ENCODE measurements around the gene PRKAR1B.
A peak's percentile ranks its signal among the peaks of the same experiment; 100 is the strongest.
"Not testable (repeated sequence)": the region's sequence is repeated elsewhere in the genome, so short reads cannot be mapped to it uniquely, and the experiment has no call there.

The PRKAR1B gene

GRCh38 chr7:619368-619840 is 107.7 kb downstream of the PRKAR1B start:
- no peak for DNase-seq

GRCh38 chr7:618539-619367 is 108.3 kb downstream of the PRKAR1B start:
- DNase-seq = peak in 1 of 2 donors; percentile 41

- DNase-seq = no peak
These were observed 109.2 kb downstream of the PRKAR1B start for GRCh38 chr7:617614-618538.

DNA sequence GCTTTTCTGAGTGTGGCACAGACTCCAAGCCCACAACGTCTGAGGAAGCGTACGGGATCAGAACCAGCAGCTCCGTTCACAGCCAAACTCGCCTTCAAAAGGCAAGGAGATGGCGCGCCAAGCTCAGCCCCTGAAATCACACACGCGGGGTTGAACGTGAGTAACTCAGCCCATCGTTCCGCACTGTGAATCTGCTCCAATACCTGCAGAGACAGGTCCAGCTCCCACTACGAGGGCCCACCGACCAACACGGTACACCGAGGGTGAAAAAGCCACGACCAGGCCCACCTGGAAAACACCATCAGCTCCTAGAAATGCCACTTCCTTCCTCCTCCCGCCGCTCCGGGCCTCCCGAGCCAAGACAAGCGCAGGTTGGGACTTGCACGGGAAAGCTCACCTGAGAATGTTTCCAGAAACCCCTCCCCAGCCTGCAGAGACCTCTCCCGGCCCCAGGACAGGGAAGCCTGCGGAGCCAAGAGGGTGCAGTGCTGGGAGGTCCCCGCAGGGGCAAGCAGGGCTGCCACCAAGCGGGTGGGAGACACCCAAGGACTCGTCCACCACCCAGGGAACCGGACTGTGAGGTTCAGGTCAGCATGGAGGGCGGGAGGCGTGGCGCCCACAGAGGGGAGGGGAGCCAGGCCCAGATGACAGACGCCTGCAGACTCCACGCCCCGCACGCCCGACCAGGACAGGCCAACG is 113.5 kb downstream of the PRKAR1B start:
- DNase-seq = no peak

GRCh38 chr7:611837-612236 is 115.2 kb downstream of the PRKAR1B start:
- DNase-seq = not testable (repeated sequence)

DNA sequence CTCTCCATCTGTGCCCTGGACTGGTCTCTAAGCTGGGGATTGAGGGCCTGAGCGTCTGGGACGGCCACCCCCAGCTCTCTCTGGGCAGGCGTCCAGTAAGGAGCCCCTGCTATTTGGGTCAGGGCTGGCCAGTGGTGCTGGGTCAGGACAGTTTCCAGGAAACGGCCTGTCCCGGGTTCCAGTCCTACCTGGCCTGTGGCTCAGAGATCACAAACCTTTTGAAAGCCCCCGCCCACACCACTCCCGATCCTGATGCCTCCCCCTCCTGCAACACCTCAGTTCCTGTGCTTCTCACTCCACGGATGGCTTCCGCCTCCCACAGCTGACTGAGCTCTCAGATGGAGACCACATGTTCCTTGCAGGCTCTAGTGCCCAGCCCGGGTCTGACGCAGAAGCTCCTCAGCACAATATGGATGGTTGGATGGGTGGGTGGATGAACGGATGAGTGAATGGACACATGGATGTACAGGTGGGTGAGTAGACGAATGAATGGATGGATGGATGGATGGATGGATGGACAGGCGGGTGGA is 115.7 kb downstream of the PRKAR1B start:
- no peak for DNase-seq

DNA sequence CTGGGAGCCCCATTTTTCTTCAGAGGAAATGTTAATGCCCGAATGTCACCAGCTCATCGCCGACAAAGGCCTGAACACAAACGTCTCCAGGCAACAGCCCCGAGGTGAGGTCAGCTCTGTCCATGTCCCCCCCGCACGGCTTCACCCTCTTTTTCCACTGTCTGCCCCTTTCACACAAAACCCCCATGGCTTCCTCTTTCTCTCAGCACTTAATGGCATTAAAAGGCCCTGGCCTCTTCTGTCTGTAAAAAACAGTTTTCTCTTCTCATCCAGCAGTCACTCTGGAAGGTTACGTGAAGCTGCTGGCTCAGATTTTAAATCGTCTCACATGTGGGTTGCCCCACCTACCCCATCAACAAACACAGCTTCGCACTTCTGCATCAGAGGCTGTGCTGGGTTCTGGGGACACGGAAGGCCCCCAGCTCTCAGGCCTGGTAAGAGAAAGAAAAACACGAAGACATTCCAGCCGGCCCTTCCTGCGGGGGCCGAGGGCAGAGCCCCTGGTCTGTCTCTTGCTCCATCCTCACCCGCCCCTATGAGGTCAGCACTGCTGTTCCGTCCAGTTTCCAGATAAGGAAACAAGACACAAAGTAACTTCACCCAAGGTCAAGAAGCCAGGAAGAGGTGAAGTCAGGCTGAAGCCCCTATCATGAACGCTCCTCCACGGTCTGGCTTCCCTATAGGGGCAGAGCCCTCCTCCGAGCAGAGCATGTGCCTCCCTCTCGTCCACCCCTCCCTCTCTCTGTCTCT is 116.4 kb downstream of the PRKAR1B start:
- DNase-seq = peak in 1 of 2 donors; percentile 39

DNA sequence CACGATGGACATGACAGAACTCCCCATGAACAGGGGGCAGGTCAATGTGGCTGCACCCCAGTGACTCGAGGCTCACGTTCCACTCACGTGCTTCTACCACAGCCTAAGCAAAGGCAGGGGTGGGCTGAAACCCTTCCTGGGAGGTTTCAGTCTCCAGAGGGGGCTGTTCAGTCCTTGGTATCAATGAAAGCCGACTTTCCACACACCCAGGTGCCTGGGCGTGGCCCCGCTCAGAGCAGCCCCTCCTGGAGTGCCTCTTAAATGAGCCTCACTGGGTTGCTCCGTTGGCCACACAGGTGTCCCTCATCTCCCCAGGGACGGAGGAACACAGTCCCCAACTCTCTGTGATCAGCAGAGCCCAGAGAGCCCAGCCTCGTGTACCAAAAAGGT is 116.9 kb downstream of the PRKAR1B start:
- no peak for DNase-seq

DNA sequence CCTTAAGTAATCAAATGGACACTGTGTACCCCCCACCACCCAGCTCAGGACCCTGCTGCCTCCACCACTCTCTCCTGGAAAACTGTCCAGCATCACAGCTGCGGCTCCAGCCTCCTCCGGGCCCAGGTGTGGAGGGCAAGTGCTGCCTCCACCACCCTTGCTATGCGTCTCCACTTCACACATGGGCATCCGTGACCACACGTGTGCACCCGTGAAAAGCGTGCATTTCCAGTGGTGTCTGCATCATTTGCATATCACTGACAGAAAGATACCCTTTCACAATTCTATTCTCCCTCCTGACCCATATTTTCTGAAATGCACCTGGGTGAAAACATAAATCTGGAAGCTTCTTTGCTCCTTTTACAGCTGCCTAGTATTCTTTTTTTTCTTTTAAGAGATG is 117.7 kb downstream of the PRKAR1B start:
- DNase-seq = no peak

- no peak for DNase-seq
These were observed 118.1 kb downstream of the PRKAR1B start for GRCh38 chr7:608954-609353.

DNA sequence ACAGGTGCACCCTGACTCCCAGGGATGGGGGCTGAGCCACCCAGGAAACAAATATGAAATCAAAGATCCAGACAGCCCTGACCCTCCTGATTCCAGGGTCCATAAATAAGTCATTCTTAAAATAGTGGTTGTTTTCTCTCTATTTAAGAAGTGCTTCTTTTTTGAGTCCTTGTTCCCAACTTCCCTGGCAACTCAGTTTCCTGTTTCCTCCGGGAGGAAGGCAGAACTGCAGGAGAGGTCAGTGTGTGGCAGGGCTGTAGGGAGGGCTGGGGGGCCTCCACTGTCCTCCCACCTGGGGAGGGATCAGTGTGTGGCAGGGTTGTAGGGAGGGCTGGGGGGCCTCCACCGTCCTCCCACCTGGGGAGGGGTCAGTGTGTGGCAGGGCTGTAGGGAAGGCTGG is 118.7 kb downstream of the PRKAR1B start:
- no peak for DNase-seq

GRCh38 chr7:607938-608337 is 119.1 kb downstream of the PRKAR1B start:
- no peak for DNase-seq

GRCh38 chr7:605661-606450 is 121.2 kb downstream of the PRKAR1B start:
- DNase-seq = no peak

- DNase-seq = no peak
These were observed 122.1 kb downstream of the PRKAR1B start for GRCh38 chr7:604884-605531.

GRCh38 chr7:604001-604883 is 122.8 kb downstream of the PRKAR1B start:
- DNase-seq = peak; percentile 92 to 94

- peak in 1 of 2 donors; percentile 65 for DNase-seq
These were observed 123.7 kb downstream of the PRKAR1B start for GRCh38 chr7:603152-603951.

DNA sequence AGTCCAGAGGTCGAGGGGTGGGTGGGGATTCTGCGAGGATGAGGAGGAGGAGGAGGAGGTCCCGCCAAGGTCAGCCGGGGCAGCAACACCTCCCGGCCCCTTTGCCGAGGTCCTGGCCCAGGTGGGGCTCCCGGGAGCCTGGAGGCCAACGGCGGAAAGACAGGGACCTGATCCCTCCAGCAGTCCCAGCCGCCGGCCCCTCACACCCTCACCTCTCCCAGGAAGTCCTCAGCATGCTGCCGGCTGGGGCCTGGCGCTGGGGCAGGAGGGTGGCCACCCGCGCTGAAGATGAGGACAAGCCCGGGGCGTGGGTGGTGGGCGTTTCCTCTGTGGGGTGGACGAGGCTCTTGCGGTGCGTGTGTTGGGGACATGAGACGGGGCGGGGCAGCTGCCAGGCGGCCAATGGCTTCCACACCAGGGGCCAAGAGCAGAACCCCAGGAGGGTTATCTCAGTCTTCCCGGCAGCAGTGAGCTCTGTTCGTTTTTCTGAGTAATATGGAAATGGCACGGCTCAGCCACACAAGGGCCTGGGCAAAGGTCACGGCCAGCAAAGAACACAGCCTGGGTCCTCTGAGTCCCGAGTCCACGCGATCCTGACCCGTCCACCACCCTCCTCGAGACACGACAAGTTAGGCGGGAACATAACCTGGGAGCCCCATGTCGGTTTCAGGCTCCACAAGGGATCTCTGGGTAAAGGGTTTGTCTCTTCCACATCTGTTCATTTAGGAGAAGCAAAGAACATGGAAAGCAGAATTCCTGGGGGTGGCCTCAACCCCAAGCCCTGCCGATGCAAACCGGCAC is 124.5 kb downstream of the PRKAR1B start:
- peak in 1 of 2 donors; percentile 35 for DNase-seq
